HEK293T (cell line): ENCODE measurements around the gene RASGRP3.

ENCODE experiments used
- CTCF ChIA-PET: fragments of 350-600 bp; formaldehyde crosslinking; extraction: SDS; loops from one replicate; lab custom pipeline; 2021; ENCODE audit warnings: antibody characterized with exemption, inconsistent platforms; lab: Yijun Ruan, JAX
- POLR2A ChIA-PET: fragments of 350-600 bp; formaldehyde crosslinking; extraction: SDS; loops from one replicate; lab custom pipeline; 2020; ENCODE audit warnings: antibody characterized with exemption, inconsistent platforms; lab: Yijun Ruan, JAX
- DNase-seq: peaks from one replicate; pipeline ENCODE4 v3.0.0; 2012; ENCODE audit warnings: mixed read lengths; ENCODE audit errors: extremely low spot score
- ARNT ChIP-seq: fragments of 450-650 bp; IDR thresholded peaks from 2 replicates; pipeline ENCODE4 v1.6.1; 2017; ENCODE audit warnings: mild to moderate bottlenecking
- BHLHE40 ChIP-seq: fragments of 450-650 bp; IDR thresholded peaks from 2 replicates; pipeline ENCODE4 v1.6.1; 2016; ENCODE audit warnings: mild to moderate bottlenecking, moderate library complexity, borderline replicate concordance
- CTBP1 ChIP-seq: fragments of 450-650 bp; IDR thresholded peaks from 2 replicates; pipeline ENCODE4 v1.6.1; 2016; ENCODE audit warnings: borderline replicate concordance
- ELF4 ChIP-seq: fragments of 450-650 bp; IDR thresholded peaks from 2 replicates; pipeline ENCODE4 v1.6.1; 2017; ENCODE audit warnings: antibody characterized with exemption
- FOXA1 ChIP-seq: fragments of 450-650 bp; IDR thresholded peaks from 2 replicates; pipeline ENCODE4 v1.6.1; 2016; ENCODE audit warnings: mild to moderate bottlenecking
- FOXK2 ChIP-seq: fragments of 450-650 bp; IDR thresholded peaks from 2 replicates; pipeline ENCODE4 v1.6.1; 2016; ENCODE audit warnings: mild to moderate bottlenecking
- FOXM1 ChIP-seq: fragments of 450-650 bp; IDR thresholded peaks from 2 replicates; pipeline ENCODE4 v1.6.1; 2017; ENCODE audit warnings: mild to moderate bottlenecking, borderline replicate concordance
- HDGF ChIP-seq: fragments of 450-650 bp; IDR thresholded peaks from 2 replicates; pipeline ENCODE4 v1.6.1; 2017; ENCODE audit warnings: antibody characterized with exemption, borderline replicate concordance
- L3MBTL2 ChIP-seq: fragments of 450-650 bp; conservative IDR thresholded peaks from 2 replicates; pipeline ENCODE4 v1.6.1; 2016; ENCODE audit warnings: mild to moderate bottlenecking
- LEF1 ChIP-seq: fragments of 450-650 bp; IDR thresholded peaks from 2 replicates; pipeline ENCODE4 v1.6.1; 2017; ENCODE audit warnings: mild to moderate bottlenecking, borderline replicate concordance
- NFRKB ChIP-seq: fragments of 450-650 bp; IDR thresholded peaks from 2 replicates; pipeline ENCODE4 v1.6.1; 2016; ENCODE audit warnings: mild to moderate bottlenecking, moderate library complexity
- SP1 ChIP-seq: fragments of 450-650 bp; IDR thresholded peaks from 2 replicates; pipeline ENCODE4 v1.6.1; 2017
- SUZ12 ChIP-seq: fragments of 450-650 bp; IDR thresholded peaks from 2 replicates; pipeline ENCODE4 v1.6.1; 2016; ENCODE audit warnings: mild to moderate bottlenecking
- TARDBP ChIP-seq: fragments of 450-650 bp; IDR thresholded peaks from 2 replicates; pipeline ENCODE4 v1.6.1; 2016
- ZNF384 ChIP-seq: fragments of 450-650 bp; IDR thresholded peaks from 2 replicates; pipeline ENCODE4 v1.6.1; 2016
- TF ChIP-seq, protein P1 (sequence below): fragments of 450-650 bp; IDR thresholded peaks from 2 replicates; pipeline ENCODE4 v1.6.1; 2016

RASGRP3 gene

DNA sequence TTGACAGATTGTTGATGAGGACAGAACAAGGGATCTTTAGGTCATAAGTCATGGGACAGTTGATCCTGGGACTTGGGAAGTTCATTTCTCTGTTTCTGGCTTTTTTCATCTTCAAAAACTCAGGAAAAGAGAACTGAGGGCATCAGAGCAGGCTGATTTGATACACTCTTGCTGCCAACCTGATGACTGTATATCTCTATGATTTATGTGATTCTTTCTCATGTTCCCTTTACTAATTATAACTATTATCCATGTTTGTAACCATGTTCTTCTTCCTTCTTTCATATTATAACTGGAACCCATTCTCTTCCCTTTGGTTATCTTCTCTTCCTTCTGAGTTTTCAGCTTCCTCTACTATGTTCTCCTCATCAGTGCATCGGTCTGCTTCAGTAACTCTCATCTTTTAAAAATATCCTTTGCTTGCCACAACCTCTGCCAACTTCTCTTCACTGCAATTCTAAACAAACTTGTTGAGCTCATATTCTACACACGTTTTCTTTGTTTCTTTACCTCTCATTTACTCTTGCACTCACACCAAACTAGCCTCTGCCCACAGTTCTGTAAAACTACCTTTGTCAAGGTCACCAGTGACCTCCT lies 13.5 kb downstream of the RASGRP3 start:
- DNase-seq, result no peak
- CTCF ChIA-PET, result no interaction called here

DNA sequence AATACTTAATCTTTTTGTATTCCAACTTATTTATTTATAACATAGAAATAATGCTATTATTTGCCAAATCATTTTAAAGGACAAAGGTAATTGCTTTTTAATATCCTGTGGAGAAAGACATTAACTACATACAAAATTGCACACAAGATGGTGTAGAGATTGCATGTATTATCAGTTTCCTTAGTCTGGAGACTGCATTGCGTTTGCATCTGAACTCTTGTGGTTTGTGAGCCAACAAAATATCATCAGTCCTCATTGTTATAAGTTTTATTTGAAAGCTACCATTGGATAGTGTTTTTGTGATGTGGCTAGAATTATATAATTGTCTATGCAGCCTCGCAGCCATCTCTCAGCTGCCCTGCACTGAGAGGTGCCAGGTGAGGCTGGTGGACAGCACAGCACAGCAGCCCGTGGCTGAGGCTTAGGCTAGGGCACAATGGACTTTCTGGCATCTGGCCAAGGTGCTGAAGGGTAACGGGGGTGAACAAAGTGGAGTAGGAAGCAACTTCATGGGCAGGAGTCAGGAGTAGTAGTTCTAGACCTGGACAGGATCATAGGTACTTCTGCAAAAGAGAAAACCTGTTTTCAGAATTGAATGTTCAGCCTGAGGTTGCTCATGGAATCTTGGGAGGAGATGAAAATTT lies 15.1 kb downstream of the RASGRP3 start:
- CTCF ChIA-PET, result interaction anchor here (1.0 kb wide), 1 partner anchor 16 kb away, joined by 3 read pairs; the partner anchor contains the start of gene RASGRP3
- POLR2A ChIA-PET, result no interaction called here
- DNase-seq, result no peak
- TF ChIP-seq L3MBTL2 (no peak), ZNF384 (no peak), SP1 (no peak), NFRKB (no peak)

More for the DNA sequence above, 13.5 kb downstream of the RASGRP3 start:
- TF ChIP-seq ARNT, result no peak
- TF ChIP-seq BHLHE40, result no peak
- TF ChIP-seq L3MBTL2, result no peak
- TF ChIP-seq TARDBP, result no peak
- TF ChIP-seq LEF1, result no peak
- no peak for TF ChIP-seq ELF4
- POLR2A ChIA-PET, result no interaction called here

DNA sequence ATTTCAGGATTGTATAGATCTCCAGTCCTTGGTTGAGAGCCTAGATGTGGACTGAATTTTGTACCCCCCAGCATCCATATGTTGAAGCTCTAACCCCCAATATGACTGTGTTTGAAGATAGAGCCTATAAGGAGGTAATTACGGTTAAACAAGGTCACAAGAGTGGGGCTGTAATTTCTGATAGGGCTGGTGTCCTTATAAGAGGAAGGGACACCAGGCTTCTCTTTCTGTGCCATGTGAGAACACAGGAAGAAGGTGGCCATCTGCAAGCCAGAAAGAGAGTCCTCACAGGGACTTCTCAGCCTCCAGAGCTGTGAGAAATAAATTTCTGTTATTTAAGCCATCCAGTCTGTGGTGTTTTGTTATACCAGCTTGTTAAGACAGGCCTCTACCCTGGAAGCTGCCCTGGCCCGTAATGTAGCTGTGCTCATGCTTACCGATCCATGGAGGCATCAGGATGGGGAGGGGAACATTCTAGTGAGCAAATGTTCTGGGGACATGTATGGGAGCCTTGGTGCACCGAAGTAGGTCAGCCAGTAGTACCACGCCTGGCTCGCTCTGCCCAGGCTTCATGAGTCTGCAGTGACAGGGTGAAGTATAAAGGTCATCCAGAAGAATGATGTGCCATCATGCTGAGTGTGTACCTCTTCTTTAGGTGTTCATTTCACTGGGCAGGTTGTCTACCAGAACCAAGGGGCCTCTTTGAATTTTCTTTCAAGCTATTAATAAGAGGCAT lies 16.1 kb downstream of the RASGRP3 start:
- ChIA-PET POLR2A (no interaction called here), CTCF (no interaction called here)
- no peak for DNase-seq
- no peak for TF ChIP-seq TARDBP
- no peak for TF ChIP-seq ARNT
- no peak for TF ChIP-seq NFRKB
- TF ChIP-seq, protein P1, sequence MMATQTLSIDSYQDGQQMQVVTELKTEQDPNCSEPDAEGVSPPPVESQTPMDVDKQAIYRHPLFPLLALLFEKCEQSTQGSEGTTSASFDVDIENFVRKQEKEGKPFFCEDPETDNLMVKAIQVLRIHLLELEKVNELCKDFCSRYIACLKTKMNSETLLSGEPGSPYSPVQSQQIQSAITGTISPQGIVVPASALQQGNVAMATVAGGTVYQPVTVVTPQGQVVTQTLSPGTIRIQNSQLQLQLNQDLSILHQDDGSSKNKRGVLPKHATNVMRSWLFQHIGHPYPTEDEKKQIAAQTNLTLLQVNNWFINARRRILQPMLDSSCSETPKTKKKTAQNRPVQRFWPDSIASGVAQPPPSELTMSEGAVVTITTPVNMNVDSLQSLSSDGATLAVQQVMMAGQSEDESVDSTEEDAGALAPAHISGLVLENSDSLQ, result no peak
- no peak for TF ChIP-seq FOXA1
- TF ChIP-seq L3MBTL2, result no peak
- no peak for TF ChIP-seq FOXM1
- no peak for TF ChIP-seq ZNF384
- no peak for TF ChIP-seq FOXK2
- no peak for TF ChIP-seq SUZ12
- TF ChIP-seq CTBP1, result no peak
- TF ChIP-seq BHLHE40, result no peak
- TF ChIP-seq SP1, result no peak

DNA sequence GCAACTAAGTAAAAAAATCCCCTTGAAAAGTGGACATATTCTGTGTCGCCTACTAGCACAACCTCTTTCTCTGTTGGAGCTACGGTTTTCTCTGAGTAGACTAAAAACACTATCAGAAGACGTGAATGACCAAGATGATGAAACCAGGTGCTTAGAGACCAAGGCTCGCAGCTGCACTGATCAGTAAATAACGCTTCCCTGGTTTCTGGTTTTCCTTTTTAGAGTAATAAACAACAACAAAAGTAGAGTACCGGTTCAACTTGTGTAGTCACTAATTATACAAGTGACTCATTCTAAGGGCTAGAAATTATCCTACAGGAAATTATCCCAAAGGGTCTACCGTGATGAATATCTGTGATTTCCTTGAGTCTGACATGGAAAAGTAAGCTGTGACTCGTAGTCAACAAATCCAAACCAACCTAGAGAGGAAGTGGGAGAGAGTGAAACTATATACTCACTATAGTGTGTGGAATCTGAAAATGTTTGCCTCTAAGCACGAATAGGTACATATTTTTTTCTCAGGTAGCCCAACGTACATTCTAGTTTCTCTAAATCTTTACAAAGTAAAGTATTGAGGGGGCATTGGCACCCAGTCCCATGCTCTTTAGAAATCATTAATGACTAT lies 17.8 kb downstream of the RASGRP3 start:
- CTCF ChIA-PET, result no interaction called here
- no peak for DNase-seq
- TF ChIP-seq SUZ12 (no peak), LEF1 (no peak), ARNT (no peak), NFRKB (no peak), BHLHE40 (no peak), FOXM1 (no peak), SP1 (no peak), FOXK2 (no peak), ELF4 (no peak), CTBP1 (no peak), ZNF384 (no peak), TARDBP (no peak), L3MBTL2 (no peak), FOXA1 (no peak), HDGF (no peak)
- TF ChIP-seq, protein P1, result no peak
- POLR2A ChIA-PET, result no interaction called here

DNA sequence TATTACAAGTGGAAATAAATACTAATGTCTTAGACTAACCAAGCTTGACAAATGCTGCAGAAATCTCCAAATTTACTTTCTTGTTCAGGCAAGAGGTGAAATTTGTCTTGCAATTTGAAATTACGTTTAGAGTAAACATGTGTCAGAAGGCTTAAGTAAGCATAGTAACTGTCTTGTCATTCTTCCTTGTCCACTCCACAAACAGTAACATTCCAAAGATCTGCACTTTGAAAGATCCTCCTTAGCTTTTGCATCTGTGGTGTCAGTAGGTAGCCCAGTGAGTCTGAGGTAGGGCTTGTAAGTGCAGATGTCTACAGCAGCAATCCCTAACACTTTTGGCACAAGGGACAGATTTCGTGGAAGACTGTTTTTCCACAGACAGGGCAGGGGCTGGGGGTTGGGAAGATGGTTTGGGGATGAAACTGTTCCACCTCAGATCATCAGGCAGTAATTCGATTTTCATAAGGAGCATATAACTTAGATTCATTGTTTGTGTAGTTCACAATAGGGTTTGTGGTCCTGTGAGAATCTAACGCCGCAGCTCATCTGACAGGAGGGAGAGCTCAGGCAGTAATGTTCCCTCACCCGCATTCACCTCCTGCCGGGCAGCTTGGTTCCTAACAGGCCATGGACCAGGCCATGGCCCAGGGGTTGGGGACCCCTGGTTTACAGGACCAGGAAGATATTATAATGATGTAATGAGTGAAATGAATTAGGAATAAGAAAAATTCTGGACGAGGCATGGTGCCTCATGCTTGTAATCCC lies 18.6 kb downstream of the RASGRP3 start:
- DNase-seq, result no peak
- TF ChIP-seq SUZ12, result no peak
- no peak for TF ChIP-seq NFRKB
- no peak for TF ChIP-seq TARDBP
- TF ChIP-seq SP1, result no peak
- no peak for TF ChIP-seq LEF1
- no peak for TF ChIP-seq L3MBTL2
- no peak for TF ChIP-seq HDGF
- TF ChIP-seq, protein P1, result no peak
- TF ChIP-seq CTBP1, result no peak
- no peak for TF ChIP-seq ELF4
- no peak for TF ChIP-seq FOXK2
- TF ChIP-seq FOXA1, result no peak
- TF ChIP-seq BHLHE40, result no peak
- TF ChIP-seq FOXM1, result no peak
- no peak for TF ChIP-seq ARNT
- no peak for TF ChIP-seq ZNF384
- ChIA-PET CTCF (no interaction called here), POLR2A (no interaction called here)
